HepG2 (cell line): ENCODE results near the gene MLLT10.

ENCODE experiments used
- CENPT ChIP-seq: sonication (generic); formaldehyde crosslinking; IDR thresholded peaks from 2 replicates; pipeline ENCODE4 v1.8.0; 2022; ENCODE audit warnings: low read depth, mild to moderate bottlenecking, moderate library complexity, missing genetic modification reagents
- EZH2 ChIP-seq: conservative IDR thresholded peaks from 2 replicates; pipeline ENCODE4 v1.6.1; 2012; ENCODE audit warnings: mild to moderate bottlenecking, low read depth, low read length, moderate library complexity
- MYC ChIP-seq: sonication (generic); formaldehyde crosslinking; IDR thresholded peaks from 2 replicates; pipeline ENCODE4 v1.9.0; 2021; ENCODE audit warnings: missing genetic modification reagents, borderline replicate concordance
- XRCC5 ChIP-seq: fragments of 200-400 bp; formaldehyde crosslinking; optimal IDR thresholded peaks from 2 replicates; pipeline ENCODE3; 2017; ENCODE audit warnings: mild to moderate bottlenecking, low read length
- TF ChIP-seq, protein P1 (sequence below): sonication (generic); formaldehyde crosslinking; IDR thresholded peaks from 2 replicates; pipeline ENCODE4 v1.5.0; 2020; ENCODE audit warnings: missing genetic modification reagents
- TF ChIP-seq, protein P2 (sequence below): sonication (generic); formaldehyde crosslinking; IDR thresholded peaks from 2 replicates; pipeline ENCODE4 v1.5.0; 2020; ENCODE audit warnings: mild to moderate bottlenecking, missing genetic modification reagents, moderate library complexity

DNA sequence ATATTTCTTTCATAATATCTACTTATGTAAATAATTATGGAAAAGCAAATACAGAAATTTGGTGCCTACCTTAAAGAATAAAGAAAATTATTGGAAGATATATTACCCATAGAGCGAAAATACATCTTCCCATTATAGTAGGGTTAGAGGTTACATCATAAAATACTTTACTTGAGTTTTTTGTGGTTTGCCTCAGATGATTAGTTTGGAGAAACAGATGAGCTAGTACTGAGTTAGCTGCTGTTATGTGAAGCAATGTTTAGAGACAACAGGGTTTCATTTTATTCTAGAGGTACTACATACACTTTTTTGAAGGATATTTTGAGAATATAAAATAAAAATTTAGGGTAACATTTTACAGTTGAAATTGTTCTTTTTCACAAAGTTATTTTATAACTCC lies 2.9 kb upstream of the MLLT10 start:
- TF ChIP-seq, protein P1, sequence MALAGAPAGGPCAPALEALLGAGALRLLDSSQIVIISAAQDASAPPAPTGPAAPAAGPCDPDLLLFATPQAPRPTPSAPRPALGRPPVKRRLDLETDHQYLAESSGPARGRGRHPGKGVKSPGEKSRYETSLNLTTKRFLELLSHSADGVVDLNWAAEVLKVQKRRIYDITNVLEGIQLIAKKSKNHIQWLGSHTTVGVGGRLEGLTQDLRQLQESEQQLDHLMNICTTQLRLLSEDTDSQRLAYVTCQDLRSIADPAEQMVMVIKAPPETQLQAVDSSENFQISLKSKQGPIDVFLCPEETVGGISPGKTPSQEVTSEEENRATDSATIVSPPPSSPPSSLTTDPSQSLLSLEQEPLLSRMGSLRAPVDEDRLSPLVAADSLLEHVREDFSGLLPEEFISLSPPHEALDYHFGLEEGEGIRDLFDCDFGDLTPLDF (CRISPR knock-in tag) = no peak
- TF ChIP-seq, protein P2, sequence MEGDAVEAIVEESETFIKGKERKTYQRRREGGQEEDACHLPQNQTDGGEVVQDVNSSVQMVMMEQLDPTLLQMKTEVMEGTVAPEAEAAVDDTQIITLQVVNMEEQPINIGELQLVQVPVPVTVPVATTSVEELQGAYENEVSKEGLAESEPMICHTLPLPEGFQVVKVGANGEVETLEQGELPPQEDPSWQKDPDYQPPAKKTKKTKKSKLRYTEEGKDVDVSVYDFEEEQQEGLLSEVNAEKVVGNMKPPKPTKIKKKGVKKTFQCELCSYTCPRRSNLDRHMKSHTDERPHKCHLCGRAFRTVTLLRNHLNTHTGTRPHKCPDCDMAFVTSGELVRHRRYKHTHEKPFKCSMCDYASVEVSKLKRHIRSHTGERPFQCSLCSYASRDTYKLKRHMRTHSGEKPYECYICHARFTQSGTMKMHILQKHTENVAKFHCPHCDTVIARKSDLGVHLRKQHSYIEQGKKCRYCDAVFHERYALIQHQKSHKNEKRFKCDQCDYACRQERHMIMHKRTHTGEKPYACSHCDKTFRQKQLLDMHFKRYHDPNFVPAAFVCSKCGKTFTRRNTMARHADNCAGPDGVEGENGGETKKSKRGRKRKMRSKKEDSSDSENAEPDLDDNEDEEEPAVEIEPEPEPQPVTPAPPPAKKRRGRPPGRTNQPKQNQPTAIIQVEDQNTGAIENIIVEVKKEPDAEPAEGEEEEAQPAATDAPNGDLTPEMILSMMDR (CRISPR knock-in tag) = no peak
- TF ChIP-seq MYC = no peak
- no peak for TF ChIP-seq EZH2
- no peak for TF ChIP-seq CENPT (CRISPR knock-in tag)
- TF ChIP-seq XRCC5 = no peak
